Right cardiac atrium (tissue), 5 donors: Measurements from ENCODE around the gene CEP112. TPM values are rescaled to one million over a fixed set of nuclear protein-coding genes. Genes with fewer than 3 reads are reported as not detected.
A peak's percentile ranks its signal among the peaks of the same experiment; 100 is the strongest.

Source experiments
- ATAC-seq, 2 donors: fragments of 200-7000 bp; cut with Tn5 transposase; one replicate each; pipeline versions ENCODE4 v1.8.0 to v1.9.1; 2020; ENCODE audit warnings: moderate library complexity in 2 of 2, mild to moderate bottlenecking in 1 of 2
- DNase-seq, 3 donors: peaks; one replicate each; pipeline ENCODE4 v3.0.0-alpha.2; 2020
- H3K27ac ChIP-seq: one replicate; pipeline ENCODE4 v1.5.1; 2013; ENCODE audit warnings: mild to moderate bottlenecking, low read length, control low read depth, moderate library complexity
- H3K27me3 ChIP-seq: one replicate; pipeline ENCODE4 v1.6.1; 2013; ENCODE audit not compliant: control insufficient read depth, insufficient read depth
- H3K4me1 ChIP-seq: one replicate; pipeline ENCODE4 v1.6.1; 2013; ENCODE audit warnings: low read length; ENCODE audit not compliant: control insufficient read depth, insufficient read depth
- H3K4me3 ChIP-seq: one replicate; pipeline ENCODE4 v1.5.1; 2013; ENCODE audit warnings: low read length, control low read depth
- H3K9me3 ChIP-seq: one replicate; pipeline ENCODE4 v1.6.1; 2013; ENCODE audit warnings: low read length; ENCODE audit not compliant: control insufficient read depth
- WGBS: extraction: QIAGEN DNeasy Blood & Tissue Kit; methylation state at CpG from one replicate; pipeline ENCODE4 v1.1.7; 2013; 5-methylcytosine and 5-hydroxymethylcytosine counted together
- intact Hi-C, 4 donors: fragments of 100-400 bp; cut with DNase I; formaldehyde crosslinking; loops; one replicate each; pipeline versions ENCODE4 v1.11.0 to v1.14.0; 2022 to 2023
- polyA plus RNA-seq: library from polyadenylated mRNA; stranded (reverse); fragments of 200-250 nt; gene quantifications from one replicate; pipeline ENCODE4 v1.2.3, GENCODE V29; 2013
- total RNA-seq, 4 donors: library from RNA; stranded (reverse); fragmentation: NEBNext Ultra II Directional; extraction: Animal tissue kit (Norgen Biotek cat#: 25700); gene quantifications; one replicate each; pipeline ENCODE4 v1.2.1, GENCODE V29; 2021
- donor health status: healthy with polysubstance abuse.
- donor health status: DM: no; HTN: yes; CAD: no.
- donor health status: DM: no; HTN: no; CAD: no.
- donor health status: DM: no; HTN: yes; CAD: no; lungs with severe emphysema.
- donor health status: DM: yes; HTN: yes; CAD: no.

Gene CEP112
- total and polyA plus RNA-seq, 5 donors, result 11.1 to 23.1 (median 18.0) TPM

DNA sequence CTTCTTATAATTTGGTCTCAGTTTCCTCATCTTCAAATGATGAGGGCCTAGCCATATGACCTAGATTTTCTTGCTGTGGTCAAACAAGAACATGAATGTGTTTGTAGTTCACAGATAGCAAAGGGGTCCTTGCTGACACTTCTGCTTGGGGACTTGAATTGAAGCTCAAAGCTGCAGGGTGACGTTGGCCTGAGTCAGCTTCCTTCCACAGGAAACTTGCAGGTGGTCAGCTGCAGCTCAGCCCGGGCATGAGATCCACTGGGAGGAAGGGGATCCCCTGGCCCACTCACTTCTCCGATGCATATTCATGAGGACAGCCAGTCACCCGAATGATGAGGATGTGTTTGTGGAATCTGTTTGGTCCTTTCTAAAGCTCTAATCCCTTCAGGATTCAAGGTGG is 587.9 kb downstream of the CEP112 start:
- no peak overlapping the region for H3K4me3 ChIP-seq
- DNase-seq, result no peak
- no peaks in the 10 kb centered on the region for H3K27me3 ChIP-seq
- no peaks in the 10 kb centered on the region for H3K9me3 ChIP-seq
- no peaks in the 10 kb centered on the region for H3K4me1 ChIP-seq
- no peak overlapping the region for H3K27ac ChIP-seq
- ATAC-seq, result no peak
- WGBS, result 59% methylated on average over 4 of the region's 4 CpGs
- intact Hi-C loops, result no loop called here

DNA sequence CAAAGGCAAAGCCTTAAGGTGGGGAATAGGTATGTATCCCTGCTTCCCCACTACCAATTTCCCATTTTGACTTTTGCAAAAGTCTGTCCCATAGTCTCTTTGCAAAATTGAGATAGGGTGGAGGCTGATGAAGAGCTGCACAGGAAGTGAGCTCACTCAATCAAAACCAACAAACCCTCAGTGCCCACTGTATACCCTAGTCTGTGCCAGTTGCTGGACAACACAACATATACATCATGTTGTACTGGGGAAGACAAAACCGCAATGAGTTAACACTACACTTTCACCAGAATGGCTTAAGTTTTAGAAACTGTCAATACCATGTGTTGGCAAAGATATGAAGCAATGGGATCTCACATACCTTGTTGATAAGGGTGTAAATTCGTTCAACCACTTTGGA is 590.1 kb downstream of the CEP112 start:
- Histone ChIP-seq H3K9me3 (no peaks in the 10 kb centered on the region), H3K27ac (no peak overlapping the region), H3K4me3 (no peak overlapping the region), H3K4me1 (no peaks in the 10 kb centered on the region), H3K27me3 (no peaks in the 10 kb centered on the region)
- WGBS, result 86% methylated on average over 2 of the region's 2 CpGs
- intact Hi-C loops, result no loop called here
- no peak for ATAC-seq
- DNase-seq, result no peak

- Histone ChIP-seq H3K27ac (no peak overlapping the region), H3K4me3 (no peak overlapping the region), H3K27me3 (no peaks in the 10 kb centered on the region), H3K9me3 (no peaks in the 10 kb centered on the region), H3K4me1 (no peaks in the 10 kb centered on the region)
- intact Hi-C loops, result no loop called here
- 89% methylated on average over 1 of the region's 1 CpG for WGBS
- DNase-seq (no peak), ATAC-seq (no peak)
Observed at GRCh38 chr17:65601145-65601544, 590.8 kb downstream of the CEP112 start.

DNA sequence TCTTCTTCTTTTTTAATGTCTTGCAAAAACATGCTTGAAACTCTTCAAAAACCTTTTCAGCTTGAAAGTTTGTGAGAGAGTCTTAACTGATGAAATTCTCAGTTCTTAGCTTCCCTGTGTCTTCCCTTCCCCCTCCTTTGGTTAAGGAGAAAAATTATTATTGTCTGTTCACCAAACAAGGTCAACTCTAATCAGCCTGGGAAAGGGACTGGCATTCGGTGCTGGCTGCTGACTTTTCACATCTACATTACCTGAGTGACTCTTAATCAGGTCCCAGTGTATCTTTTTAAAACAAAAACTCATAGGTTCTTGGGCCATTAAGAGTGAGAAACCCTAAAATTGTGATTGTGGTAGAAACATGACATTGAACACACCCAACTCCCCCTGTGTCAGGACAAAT is 591.4 kb downstream of the CEP112 start:
- Histone ChIP-seq H3K4me3 (no peak overlapping the region), H3K27ac (no peak overlapping the region), H3K4me1 (no peaks in the 10 kb centered on the region), H3K27me3 (no peaks in the 10 kb centered on the region), H3K9me3 (no peaks in the 10 kb centered on the region)
- DNase-seq (no peak), ATAC-seq (no peak)
- intact Hi-C loops, result no loop called here
- WGBS, result 32% methylated on average over 1 of the region's 1 CpG

- Histone ChIP-seq H3K27ac (no peak overlapping the region), H3K4me3 (no peak overlapping the region), H3K9me3 (no peaks in the 10 kb centered on the region), H3K27me3 (no peaks in the 10 kb centered on the region), H3K4me1 (no peaks in the 10 kb centered on the region)
- intact Hi-C loops, result no loop called here
- ATAC-seq, result peak in 1 of 2 donors; percentile 16
- 75% methylated on average over 5 of the region's 5 CpGs for WGBS
- no peak for DNase-seq
Observed at GRCh38 chr17:65599650-65600049, 592.3 kb downstream of the CEP112 start.

DNA sequence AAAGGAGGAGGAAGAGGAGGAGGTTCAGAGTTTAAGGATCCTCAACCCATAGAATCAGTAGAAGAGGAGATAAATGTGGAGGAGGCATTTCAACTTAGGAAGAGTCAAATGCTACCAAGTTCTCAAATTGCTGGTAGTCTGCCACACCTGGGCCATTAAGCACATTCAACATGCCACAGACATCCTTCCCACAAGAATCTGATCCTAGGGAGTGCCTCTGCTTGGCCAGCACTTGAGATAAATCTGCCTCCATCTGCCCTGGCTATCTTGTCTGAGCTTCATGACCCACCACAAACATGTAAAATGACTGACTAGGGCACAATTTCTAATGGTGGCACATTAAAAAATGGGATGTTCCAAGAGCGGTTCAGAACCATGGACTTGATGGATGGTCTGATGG is 593.2 kb downstream of the CEP112 start:
- no peaks in the 10 kb centered on the region for H3K4me1 ChIP-seq
- H3K4me3 ChIP-seq, result no peak overlapping the region
- intact Hi-C loops, result no loop called here
- no peaks in the 10 kb centered on the region for H3K27me3 ChIP-seq
- ATAC-seq (no peak), DNase-seq (no peak)
- H3K9me3 ChIP-seq, result no peaks in the 10 kb centered on the region
- no peak overlapping the region for H3K27ac ChIP-seq
- WGBS, result 100% methylated on average over 1 of the region's 1 CpG

- Histone ChIP-seq H3K27me3 (no peaks in the 10 kb centered on the region), H3K4me1 (no peaks in the 10 kb centered on the region), H3K4me3 (no peak overlapping the region), H3K9me3 (no peaks in the 10 kb centered on the region), H3K27ac (no peak overlapping the region)
- 69% methylated on average over 4 of the region's 4 CpGs for WGBS
- DNase-seq (no peak), ATAC-seq (peak; percentile 14 to 62)
- intact Hi-C loops, result no loop called here
Observed at GRCh38 chr17:65595071-65595656, 596.8 kb downstream of the CEP112 start.

DNA sequence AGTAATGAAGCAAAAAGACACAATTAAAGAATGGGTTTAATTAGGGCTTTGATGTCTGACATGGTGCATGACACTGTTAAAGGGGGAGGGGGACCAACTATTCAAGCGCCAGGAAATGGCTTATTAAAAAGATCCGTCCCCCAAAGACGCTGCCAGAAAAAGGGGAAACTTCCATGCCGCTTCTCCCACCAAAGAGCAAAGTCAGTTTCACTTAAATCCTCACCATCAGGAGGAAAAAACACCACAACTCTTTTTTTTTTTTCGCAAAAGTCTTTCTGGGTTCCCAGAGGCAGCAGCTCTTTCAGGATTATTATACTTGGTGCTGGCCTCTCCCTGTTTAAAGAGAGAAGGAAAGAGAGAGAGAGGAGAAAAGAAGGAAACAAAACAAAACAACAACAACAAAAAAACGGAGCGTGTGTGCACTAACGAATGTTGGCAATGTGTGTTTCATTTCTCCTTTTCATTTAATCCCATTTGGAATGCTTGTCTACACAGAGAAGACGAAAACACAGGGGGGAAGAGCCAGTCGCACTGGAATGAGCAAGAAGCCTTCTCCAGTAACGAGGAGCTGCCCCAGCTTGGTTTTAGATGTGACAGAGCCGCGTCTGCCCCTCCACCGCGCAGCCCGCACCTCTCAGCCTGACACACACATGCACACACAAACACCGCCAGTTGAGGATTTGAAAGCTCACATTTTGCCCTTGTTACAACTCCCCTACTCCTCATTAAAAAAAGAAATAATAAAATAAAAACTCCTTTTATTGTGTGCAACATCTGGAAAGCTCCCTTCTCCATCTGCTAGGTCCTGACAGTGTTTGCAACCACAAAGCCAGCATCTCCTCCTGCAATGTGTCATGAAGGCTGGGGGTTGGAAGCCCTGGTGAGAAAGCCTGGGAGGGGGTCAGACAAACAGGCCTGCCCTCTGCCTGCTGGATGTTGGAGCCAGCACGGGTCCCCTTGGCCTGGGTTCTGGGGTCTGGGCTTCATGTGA is 597.8 kb downstream of the CEP112 start:
- no peaks in the 10 kb centered on the region for H3K27me3 ChIP-seq
- peak in 1 of 2 donors; percentile 20 for ATAC-seq
- H3K27ac ChIP-seq, result no peak overlapping the region
- 28% methylated on average over 18 of the region's 18 CpGs for WGBS
- peak overlapping the region; percentile 18 for H3K4me3 ChIP-seq
- no peak for DNase-seq
- no peaks in the 10 kb centered on the region for H3K9me3 ChIP-seq
- no peaks in the 10 kb centered on the region for H3K4me1 ChIP-seq
- intact Hi-C loops, result no loop called here

DNA sequence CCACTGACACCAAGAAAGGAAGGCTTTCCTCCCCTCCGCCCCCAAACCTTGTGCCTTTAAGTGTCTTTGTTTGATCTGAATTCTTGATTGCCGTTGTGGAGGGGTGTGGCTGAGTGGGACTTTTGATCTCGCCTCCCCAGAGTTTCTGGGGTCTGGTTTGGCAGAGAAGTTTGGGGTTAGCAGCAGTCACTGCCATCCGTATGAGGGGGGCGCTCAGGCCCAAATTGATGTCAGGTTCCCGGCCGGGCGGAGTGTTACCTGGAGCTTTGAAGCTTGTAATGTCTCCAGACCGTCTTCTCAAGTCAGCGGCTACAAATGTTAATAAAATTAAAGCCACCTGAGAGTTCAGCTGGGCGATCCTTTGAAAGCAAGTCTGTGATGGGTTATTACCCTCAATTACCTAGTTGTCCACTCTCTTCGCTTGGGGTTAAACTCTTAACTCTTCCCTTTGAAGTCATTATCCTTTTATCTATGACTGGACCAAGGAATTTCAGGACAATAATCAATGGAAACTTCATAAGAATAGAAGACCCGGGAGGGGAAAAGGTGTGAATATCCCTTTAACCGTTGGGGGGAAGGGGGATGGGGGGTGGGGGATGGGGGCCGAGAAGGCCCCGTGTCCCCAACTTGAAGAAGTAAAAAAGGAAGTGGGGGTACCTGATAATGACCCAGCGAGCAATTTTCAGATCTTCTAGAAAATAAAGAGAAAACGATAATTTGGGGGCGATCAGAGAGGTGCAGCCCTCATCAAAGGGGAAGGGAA is 598.7 kb downstream of the CEP112 start:
- Histone ChIP-seq H3K27me3 (no peaks in the 10 kb centered on the region), H3K4me3 (no peak overlapping the region), H3K9me3 (no peaks in the 10 kb centered on the region), H3K4me1 (no peaks in the 10 kb centered on the region), H3K27ac (no peak overlapping the region)
- intact Hi-C loops, result no loop called here
- ATAC-seq (no peak), DNase-seq (no peak)
- whole genome bisulfite sequencing, result 74% methylated on average over 19 of the region's 19 CpGs

DNA sequence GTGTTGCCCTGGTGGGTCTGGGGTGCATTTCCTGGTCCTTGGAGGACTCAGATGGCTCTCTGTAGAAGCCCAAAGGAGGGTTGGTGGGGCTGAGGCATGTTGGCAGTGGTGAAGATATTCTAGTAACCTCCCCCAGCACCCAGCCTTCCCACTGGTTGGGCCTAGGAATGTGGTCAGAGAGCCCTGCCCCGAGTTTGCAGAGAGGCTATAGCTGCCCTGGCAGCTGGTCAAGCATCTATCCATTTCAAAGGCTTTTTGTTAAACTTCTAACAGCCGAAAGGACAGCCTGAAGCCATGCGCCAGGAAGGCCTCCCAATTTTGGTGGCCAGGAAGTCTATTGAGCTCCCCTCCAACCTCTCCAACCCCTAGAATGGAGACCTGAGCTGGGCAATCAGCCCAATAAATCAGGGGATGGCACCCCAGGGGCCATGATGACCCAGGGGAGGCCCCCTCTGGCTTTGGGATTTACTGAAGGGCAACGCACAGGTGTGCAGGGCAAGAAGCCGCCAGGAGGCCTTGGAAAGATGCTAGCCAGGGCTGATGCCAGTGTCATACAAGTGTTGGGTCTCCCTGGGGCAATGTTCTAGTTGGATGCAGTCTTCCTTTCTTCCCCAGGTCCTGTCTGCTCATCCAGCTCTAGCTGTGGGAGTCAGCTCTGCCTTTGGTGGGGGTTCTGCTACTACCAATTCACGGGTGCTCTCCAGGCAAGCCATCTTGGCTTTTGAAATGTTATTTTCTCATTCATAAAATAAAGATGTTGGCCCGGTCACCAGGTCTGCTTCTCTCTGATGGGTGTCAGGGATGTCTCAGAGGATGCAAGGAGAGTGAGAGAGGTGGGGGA is 599.6 kb downstream of the CEP112 start:
- Histone ChIP-seq H3K4me1 (no peaks in the 10 kb centered on the region), H3K4me3 (no peak overlapping the region), H3K27me3 (no peaks in the 10 kb centered on the region), H3K27ac (no peak overlapping the region), H3K9me3 (no peaks in the 10 kb centered on the region)
- 92% methylated on average over 7 of the region's 7 CpGs for WGBS
- no peak for ATAC-seq
- DNase-seq, result no peak
- intact Hi-C loops, result no loop called here
